ENCODE measurements around the gene INMT. TPM values are rescaled to one million over a fixed set of nuclear protein-coding genes. Genes with fewer than 3 reads are reported as not detected.

The INMT gene
- total and polyA plus RNA-seq, 2 donors (not counting 1 experiment from before 2014, with no cell fraction given): 0.15 TPM; not detected in 1

GRCh38 chr7:30795161-30795948, 43.4 kb downstream of the INMT start:
- intact Hi-C loops (cut with micrococcal nuclease): no loop called here
- Histone ChIP-seq H3K4me2 (replicated peaks; ENCODE audit: low read depth, low read length, poor library complexity, severe bottlenecking) (no peak overlapping the region), H3K9ac (ENCODE audit: low read length) (no peak overlapping the region), H3K4me3 (ENCODE audit: control extremely low read depth in 1 of 5, extremely low read depth in 1 of 5, insufficient read depth in 1 of 5, low read depth in 2 of 5, low read length in 4 of 5) (no peak overlapping the region), H3K79me2 (ENCODE audit: control insufficient read depth, insufficient read depth, low read length) (no peaks in the 10 kb centered on the region), H3K36me3 (replicated peaks in 1 of 2; ENCODE audit: control extremely low read depth in 1 of 2, control insufficient read depth in 1 of 2, extremely low read depth in 1 of 2, insufficient read depth in 2 of 2, low read length in 1 of 2) (no peaks in the 10 kb centered on the region), H3K27me3 (replicated peaks in 1 of 4; ENCODE audit: control extremely low read depth in 1 of 4, control insufficient read depth in 3 of 4, insufficient read depth in 4 of 4, low read length in 3 of 4) (no peaks in the 10 kb centered on the region), H3K9me3 (ENCODE audit: control extremely low read depth in 1 of 3, control insufficient read depth in 2 of 3, insufficient read depth in 1 of 3, low read length in 2 of 3) (no peaks in the 10 kb centered on the region), H4K20me1 (ENCODE audit: control insufficient read depth, insufficient read depth, low read length, poor library complexity, severe bottlenecking) (no peaks in the 10 kb centered on the region), H3K4me1 (ENCODE audit: control insufficient read depth in 2 of 2, insufficient read depth in 2 of 2, low read length in 2 of 2) (peaks cover 0 to 15% of the 10 kb centered on the region in 2 donors), H3K27ac (ENCODE audit: low read length in 2 of 2) (no peak overlapping the region), H2AFZ (ENCODE audit: insufficient read depth, low read depth, low read length, poor library complexity, severe bottlenecking) (no peak overlapping the region)
- ChIA-PET POLR2A (no interaction called here), CTCF (no interaction called here)
- no peak for ATAC-seq (ENCODE audit: low read depth)
- DNase-seq: no peak
- no peak for TF ChIP-seq EZH2 (IDR thresholded peaks at IDR 0.05; ENCODE audit: borderline replicate concordance, insufficient read depth, low read depth, low read length, poor library complexity, severe bottlenecking)
- TF ChIP-seq CTCF (IDR thresholded peaks at IDR 0.05): no peak
- Mint-ChIP-seq H3K9me3 (ENCODE audit: insufficient read depth) (no peaks in the 10 kb centered on the region), H3K27ac (no peak overlapping the region), H3K4me3 (no peak overlapping the region), H3K27me3 (no peaks in the 10 kb centered on the region), H3K4me1 (peaks cover 17% of the 10 kb centered on the region)
- 62% methylated on average over 2 of the region's 2 CpGs for WGBS (ENCODE audit: insufficient coverage)

- Histone ChIP-seq H3K4me1 (ENCODE audit: control insufficient read depth in 2 of 2, insufficient read depth in 2 of 2, low read length in 2 of 2) (peaks cover 0 to 15% of the 10 kb centered on the region in 2 donors), H3K79me2 (ENCODE audit: control insufficient read depth, insufficient read depth, low read length) (no peaks in the 10 kb centered on the region), H4K20me1 (ENCODE audit: control insufficient read depth, insufficient read depth, low read length, poor library complexity, severe bottlenecking) (no peaks in the 10 kb centered on the region), H3K9ac (ENCODE audit: low read length) (no peak overlapping the region), H3K36me3 (replicated peaks in 1 of 2; ENCODE audit: control extremely low read depth in 1 of 2, control insufficient read depth in 1 of 2, extremely low read depth in 1 of 2, insufficient read depth in 2 of 2, low read length in 1 of 2) (no peaks in the 10 kb centered on the region), H3K4me2 (replicated peaks; ENCODE audit: low read depth, low read length, poor library complexity, severe bottlenecking) (no peak overlapping the region), H2AFZ (ENCODE audit: insufficient read depth, low read depth, low read length, poor library complexity, severe bottlenecking) (no peak overlapping the region), H3K4me3 (ENCODE audit: control extremely low read depth in 1 of 5, extremely low read depth in 1 of 5, insufficient read depth in 1 of 5, low read depth in 2 of 5, low read length in 4 of 5) (no peak overlapping the region), H3K27me3 (replicated peaks in 1 of 4; ENCODE audit: control extremely low read depth in 1 of 4, control insufficient read depth in 3 of 4, insufficient read depth in 4 of 4, low read length in 3 of 4) (no peaks in the 10 kb centered on the region), H3K27ac (ENCODE audit: low read length in 2 of 2) (no peak overlapping the region), H3K9me3 (ENCODE audit: control extremely low read depth in 1 of 3, control insufficient read depth in 2 of 3, insufficient read depth in 1 of 3, low read length in 2 of 3) (no peaks in the 10 kb centered on the region)
- CTCF ChIA-PET: no interaction called here
- Mint-ChIP-seq H3K27me3 (no peaks in the 10 kb centered on the region), H3K4me3 (no peak overlapping the region), H3K9me3 (ENCODE audit: insufficient read depth) (no peaks in the 10 kb centered on the region), H3K27ac (no peak overlapping the region), H3K4me1 (peaks cover 24% of the 10 kb centered on the region)
- ATAC-seq (ENCODE audit: low read depth) (no peak), DNase-seq (no peak)
- intact Hi-C loops (cut with micrococcal nuclease): no loop called here
- TF ChIP-seq CTCF (IDR thresholded peaks at IDR 0.05): no peak
- TF ChIP-seq EZH2 (IDR thresholded peaks at IDR 0.05; ENCODE audit: borderline replicate concordance, insufficient read depth, low read depth, low read length, poor library complexity, severe bottlenecking): no peak
- WGBS (ENCODE audit: insufficient coverage): no CpG with 5 or more reads among the region's 1 CpG
- POLR2A ChIA-PET: no interaction called here
These were observed 44.4 kb downstream of the INMT start for GRCh38 chr7:30796105-30796869.
